Astrocyte of the cerebellum (primary cell): ENCODE results near the gene MYH10.

Experiments
- DNase-seq: peaks from one replicate; pipeline ENCODE4 v3.0.0-alpha.2; 2011; ENCODE audit warnings: low read depth
- H3K4me3 ChIP-seq: 2 replicates; pipeline ENCODE4 v1.5.1; 2011; ENCODE audit warnings: mild to moderate bottlenecking, low read depth, low read length, moderate library complexity
- CTCF ChIP-seq: IDR thresholded peaks from 2 replicates; pipeline ENCODE4 v1.5.1; 2012; ENCODE audit warnings: low read length, low read depth, moderate library complexity, mild to moderate bottlenecking; ENCODE audit errors: missing control alignments
- in situ Hi-C: cut with HindIII; loops from 2 replicates; pipeline ENCODE4 v1.10.0; 2017; ENCODE audit warnings: low sequenced_read_pairs

The MYH10 gene

GRCh38 chr17:8474826-8475225 is 155.7 kb downstream of the MYH10 start:
- in situ Hi-C loops: no loop called here
- DNase-seq: no peak
- no peak overlapping the region for H3K4me3 ChIP-seq
- TF ChIP-seq CTCF: no peak

DNA sequence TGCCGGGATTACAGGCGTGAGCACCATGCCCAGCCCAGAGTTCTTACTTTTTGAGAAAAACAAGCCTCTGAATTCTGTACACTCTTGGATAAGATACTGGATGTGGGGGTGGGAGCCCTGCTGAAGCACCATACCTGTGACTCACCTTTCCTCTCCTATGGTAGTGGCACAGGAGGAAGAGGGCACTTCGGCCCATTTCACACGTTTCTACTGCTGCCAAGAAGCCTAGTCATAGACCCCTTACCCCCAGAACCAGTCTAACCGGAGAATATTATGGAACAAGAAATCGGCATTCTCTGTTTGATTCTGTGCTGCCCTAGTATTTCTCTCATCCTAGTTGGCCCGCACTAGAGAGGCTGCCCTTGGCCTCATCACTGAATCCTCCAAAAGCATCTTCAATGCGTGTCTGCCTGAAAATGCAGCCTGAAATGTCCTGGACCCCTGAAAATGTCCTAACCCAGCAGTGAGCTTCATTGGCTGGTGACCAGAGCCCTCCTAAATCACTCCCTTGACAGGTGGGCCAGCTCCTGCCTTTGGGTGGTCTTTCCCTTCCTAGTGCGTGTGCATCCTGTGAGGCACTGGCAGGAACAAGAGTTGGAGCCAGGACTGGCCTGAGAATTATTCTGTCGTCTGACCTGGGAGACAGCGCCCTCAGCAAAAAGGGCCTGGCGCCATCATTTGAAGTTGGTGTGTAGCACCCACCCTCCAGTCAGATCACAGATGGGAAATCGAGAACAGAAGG is 156.9 kb downstream of the MYH10 start:
- TF ChIP-seq CTCF: no peak
- no peak overlapping the region for H3K4me3 ChIP-seq
- in situ Hi-C loops: no loop called here
- no peak for DNase-seq

- in situ Hi-C loops: no loop called here
- no peak for TF ChIP-seq CTCF
- DNase-seq: no peak
- no peak overlapping the region for H3K4me3 ChIP-seq
Observed at GRCh38 chr17:8472663-8473062, 157.9 kb downstream of the MYH10 start.

- no peak for DNase-seq
- TF ChIP-seq CTCF: no peak
- no peak overlapping the region for H3K4me3 ChIP-seq
- in situ Hi-C loops: no loop called here
Observed at GRCh38 chr17:8470447-8471047, 160.0 kb downstream of the MYH10 start.

DNA sequence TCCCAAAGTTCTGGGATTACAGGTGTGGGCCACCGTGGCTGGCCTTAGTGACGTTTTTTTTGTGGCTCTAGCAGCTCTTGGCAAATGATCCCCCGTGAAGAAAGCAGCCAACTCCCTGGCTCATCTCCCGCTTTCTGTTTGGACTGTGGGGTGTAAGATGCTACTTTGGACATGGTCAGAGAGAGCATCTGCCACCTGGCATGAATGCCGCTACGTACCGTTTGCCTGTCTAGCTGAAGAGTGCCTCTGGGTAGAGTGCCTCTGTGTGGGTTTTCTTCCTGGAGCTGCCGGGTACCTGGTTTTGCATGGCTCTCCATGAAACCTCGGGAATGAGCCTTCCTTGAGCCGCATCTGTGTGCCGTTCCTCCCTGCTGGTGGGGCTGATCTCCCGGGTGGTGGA is 160.6 kb downstream of the MYH10 start:
- DNase-seq: no peak
- H3K4me3 ChIP-seq: no peak overlapping the region
- in situ Hi-C loops: no loop called here
- TF ChIP-seq CTCF: no peak

- in situ Hi-C loops: no loop called here
- no peak for TF ChIP-seq CTCF
- no peak for DNase-seq
- no peak overlapping the region for H3K4me3 ChIP-seq
Observed at GRCh38 chr17:8468980-8469379, 161.5 kb downstream of the MYH10 start.
